Lower leg skin (tissue), 3 donors: ENCODE data around the gene OGFR.

Experiments
- CTCF ChIP-seq, 3 donors: fragments of 450-650 bp; IDR thresholded peaks; one replicate each; pipeline ENCODE4 v1.5.1; 2016; ENCODE audit warnings: antibody characterized with exemption in 3 of 3, mild to moderate bottlenecking in 3 of 3, moderate library complexity in 2 of 3
- POLR2A ChIP-seq, 2 donors: fragments of 450-650 bp; IDR thresholded peaks; one replicate each; pipeline ENCODE4 v1.6.1; 2016 to 2017; ENCODE audit warnings: antibody characterized with exemption in 2 of 2, mild to moderate bottlenecking in 1 of 2, moderate library complexity in 1 of 2

- TF ChIP-seq CTCF (IDR thresholded peaks at IDR 0.05) (no peak), POLR2A (IDR thresholded peaks at IDR 0.05) (no peak)
These were observed 27.7 kb downstream of the OGFR start for GRCh38 chr20:62832212-62832922.
